ENCODE results near the gene B4GALNT1.

DNA sequence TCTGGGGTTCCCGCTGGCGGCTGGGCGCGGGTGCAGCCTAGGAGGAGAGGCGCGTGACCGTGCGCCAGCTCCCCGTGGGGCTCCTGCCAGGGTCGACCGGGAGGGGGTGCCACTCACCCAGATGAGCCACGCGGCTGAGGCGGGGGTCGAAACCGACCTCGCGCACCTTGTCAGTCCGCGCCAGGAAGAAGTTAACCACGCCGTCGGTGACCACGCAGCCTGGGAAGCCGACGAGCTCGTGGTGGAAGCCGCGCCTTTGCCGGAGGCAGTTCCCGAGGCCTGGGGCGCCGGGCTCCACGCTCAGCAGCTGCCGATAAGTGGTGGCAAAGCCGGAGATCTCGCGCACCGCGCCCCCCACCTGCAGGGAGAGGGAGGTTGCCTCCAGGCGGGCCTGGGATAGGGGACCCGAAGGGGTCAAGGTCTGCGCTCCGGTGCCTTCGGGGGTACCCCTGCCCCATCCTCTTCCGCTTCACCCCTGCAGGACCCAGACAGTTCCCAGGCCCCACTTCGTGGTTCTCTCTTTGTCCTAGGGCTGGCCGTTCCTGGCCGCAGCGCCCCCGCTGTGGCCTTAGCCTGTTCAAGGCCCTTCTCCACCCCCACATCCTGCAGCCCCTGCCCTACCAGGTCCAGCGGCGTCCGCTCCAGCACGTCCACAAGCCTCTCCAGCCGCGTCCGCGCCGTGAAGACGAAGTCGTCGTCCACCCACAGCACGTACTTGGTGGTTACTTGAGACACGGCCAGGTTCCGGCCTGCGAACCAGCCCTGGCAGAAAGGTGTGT lies 5.3 kb downstream of the B4GALNT1 start:
- no peak for TF ChIP-seq POLR2A (IDR thresholded peaks at IDR 0.05)
- TF ChIP-seq, protein P1, sequence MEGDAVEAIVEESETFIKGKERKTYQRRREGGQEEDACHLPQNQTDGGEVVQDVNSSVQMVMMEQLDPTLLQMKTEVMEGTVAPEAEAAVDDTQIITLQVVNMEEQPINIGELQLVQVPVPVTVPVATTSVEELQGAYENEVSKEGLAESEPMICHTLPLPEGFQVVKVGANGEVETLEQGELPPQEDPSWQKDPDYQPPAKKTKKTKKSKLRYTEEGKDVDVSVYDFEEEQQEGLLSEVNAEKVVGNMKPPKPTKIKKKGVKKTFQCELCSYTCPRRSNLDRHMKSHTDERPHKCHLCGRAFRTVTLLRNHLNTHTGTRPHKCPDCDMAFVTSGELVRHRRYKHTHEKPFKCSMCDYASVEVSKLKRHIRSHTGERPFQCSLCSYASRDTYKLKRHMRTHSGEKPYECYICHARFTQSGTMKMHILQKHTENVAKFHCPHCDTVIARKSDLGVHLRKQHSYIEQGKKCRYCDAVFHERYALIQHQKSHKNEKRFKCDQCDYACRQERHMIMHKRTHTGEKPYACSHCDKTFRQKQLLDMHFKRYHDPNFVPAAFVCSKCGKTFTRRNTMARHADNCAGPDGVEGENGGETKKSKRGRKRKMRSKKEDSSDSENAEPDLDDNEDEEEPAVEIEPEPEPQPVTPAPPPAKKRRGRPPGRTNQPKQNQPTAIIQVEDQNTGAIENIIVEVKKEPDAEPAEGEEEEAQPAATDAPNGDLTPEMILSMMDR (IDR thresholded peaks at IDR 0.05), result no peak
